Esophagus (tissue), 2 donors: Measurements from ENCODE around the gene CYP27B1. TPM values are rescaled to one million over a fixed set of nuclear protein-coding genes. Genes with fewer than 3 reads are reported as not detected.

Experiments
- H3K27ac ChIP-seq, 2 donors: one replicate each; pipeline ENCODE4 v1.5.1; 2013; ENCODE audit warnings: low read depth in 2 of 2, mild to moderate bottlenecking in 2 of 2, inconsistent platforms in 1 of 2, low read length in 1 of 2, moderate library complexity in 1 of 2
- H3K27me3 ChIP-seq, 2 donors: one replicate each; pipeline ENCODE4 v1.6.1; 2013; ENCODE audit warnings: low read length in 2 of 2, control low read depth in 1 of 2, mild to moderate bottlenecking in 1 of 2; ENCODE audit not compliant: insufficient read depth in 2 of 2, control insufficient read depth in 1 of 2
- H3K36me3 ChIP-seq, 2 donors: one replicate each; pipeline ENCODE4 v1.6.1; 2013; ENCODE audit warnings: low read length in 1 of 2; ENCODE audit not compliant: control insufficient read depth in 2 of 2, insufficient read depth in 2 of 2
- H3K4me1 ChIP-seq, 2 donors: one replicate each; pipeline ENCODE4 v1.6.1; 2013; ENCODE audit warnings: low read length in 1 of 2; ENCODE audit not compliant: control insufficient read depth in 2 of 2, insufficient read depth in 2 of 2
- H3K4me3 ChIP-seq, 2 donors: one replicate each; pipeline ENCODE4 v1.5.1; 2013; ENCODE audit warnings: low read length in 2 of 2, mild to moderate bottlenecking in 2 of 2, low read depth in 1 of 2, moderate library complexity in 1 of 2
- H3K9me3 ChIP-seq, 2 donors: one replicate each; pipeline ENCODE4 v1.6.1; 2013; ENCODE audit warnings: mild to moderate bottlenecking in 2 of 2, low read depth in 1 of 2, low read length in 1 of 2, moderate library complexity in 1 of 2; ENCODE audit not compliant: control insufficient read depth in 2 of 2, insufficient read depth in 1 of 2
- whole genome bisulfite sequencing, 2 donors: extraction: QIAGEN DNeasy Blood & Tissue Kit; methylation state at CpG; one replicate each; pipeline ENCODE4 v1.1.7; 2013; 5-methylcytosine and 5-hydroxymethylcytosine counted together
- polyA plus RNA-seq, 2 donors: library from polyadenylated mRNA; stranded (reverse); fragments of 200-250 nt; gene quantifications; one replicate each; pipeline ENCODE4 v1.2.3, GENCODE V29; 2013
- donor health status: healthy with polysubstance abuse.
- donor health status: Bipolar disorder and iron deficiency.

Gene CYP27B1
- polyA plus RNA-seq, 2 donors: 0.64 to 0.96 TPM

DNA sequence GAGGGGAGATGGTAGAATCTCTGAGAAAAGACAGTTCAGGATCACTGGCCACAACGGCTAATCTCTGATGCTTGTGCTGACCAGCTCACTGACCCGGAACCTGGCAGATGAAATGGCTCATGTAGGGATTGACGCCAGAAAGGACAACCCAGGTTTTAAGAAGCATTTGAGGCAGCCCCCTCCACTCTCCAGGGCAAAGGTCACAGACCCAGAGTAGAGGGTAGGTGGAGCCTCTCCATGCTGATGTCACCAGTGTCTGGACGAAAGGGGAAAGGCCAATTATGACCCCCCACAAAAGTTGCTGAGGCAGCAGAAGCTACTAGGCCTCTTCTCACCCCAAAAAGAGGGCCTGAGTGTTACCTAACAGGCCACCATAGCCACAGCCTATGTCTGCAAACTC is 3.9 kb upstream of the CYP27B1 start:
- Histone ChIP-seq H3K27ac (no peak overlapping the region), H3K4me3 (no peak overlapping the region)

DNA sequence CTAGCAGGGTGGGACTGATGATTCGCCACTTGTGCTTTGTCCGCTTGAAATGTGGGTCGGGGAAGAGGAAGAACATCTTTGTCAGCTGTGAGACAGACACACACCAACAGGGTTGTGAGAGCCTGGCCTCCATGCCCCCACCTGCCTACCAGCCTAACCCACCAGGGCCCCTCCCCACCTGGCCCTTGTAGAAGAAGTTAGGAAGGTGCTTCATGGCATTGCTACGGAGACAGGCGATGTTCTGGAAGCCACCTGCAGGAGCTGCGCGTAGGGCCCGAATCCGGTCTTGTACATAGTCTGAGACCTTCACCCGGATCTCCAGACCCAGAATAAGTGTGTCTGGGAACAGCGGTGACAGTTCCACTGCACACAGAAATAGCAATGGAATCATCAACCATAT is 2.7 kb upstream of the CYP27B1 start:
- WGBS, 2 donors: 95 to 97% methylated on average over 11 of the region's 11 CpGs

More for the DNA sequence above, 3.9 kb upstream of the CYP27B1 start:
- peaks cover 0 to 7% of the 10 kb centered on the region in 2 donors for H3K36me3 ChIP-seq
- H3K9me3 ChIP-seq: no peaks in the 10 kb centered on the region
- 90 to 93% methylated on average over 4 of the region's 4 CpGs for WGBS, 2 donors
- H3K27me3 ChIP-seq: no peaks in the 10 kb centered on the region
- peaks cover 16% of the 10 kb centered on the region in 2 donors for H3K4me1 ChIP-seq

DNA sequence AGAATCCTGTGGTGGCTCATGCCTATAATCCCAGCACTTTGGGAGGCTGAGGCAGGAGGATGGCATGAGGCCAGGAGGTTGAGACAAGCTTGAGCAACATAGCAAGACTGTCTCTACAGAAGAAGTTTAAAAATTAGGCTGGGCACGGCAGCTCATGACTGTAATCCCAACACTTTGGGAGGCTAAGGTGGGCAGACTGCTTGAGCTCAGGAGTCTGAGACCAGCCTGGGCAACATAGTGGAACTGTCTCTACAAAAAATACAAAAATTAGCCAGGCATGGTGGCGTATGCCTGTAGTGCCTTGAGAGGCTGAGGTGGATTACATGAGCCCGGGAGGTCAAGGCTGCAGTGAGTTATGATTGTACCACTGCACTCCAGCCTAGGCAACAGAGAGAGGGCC is 998 bp upstream of the CYP27B1 start:
- WGBS, 2 donors: 94% methylated on average over 3 of the region's 3 CpGs
- H3K4me3 ChIP-seq: no peak overlapping the region
- H3K4me1 ChIP-seq: peaks cover 16 to 27% of the 10 kb centered on the region in 2 donors
- H3K9me3 ChIP-seq: no peaks in the 10 kb centered on the region
- H3K36me3 ChIP-seq: peaks cover 0 to 7% of the 10 kb centered on the region in 2 donors
- no peaks in the 10 kb centered on the region for H3K27me3 ChIP-seq
- no peak overlapping the region for H3K27ac ChIP-seq

More for the DNA sequence above, 2.7 kb upstream of the CYP27B1 start:
- Histone ChIP-seq H3K27me3 (no peaks in the 10 kb centered on the region), H3K27ac (no peak overlapping the region), H3K9me3 (no peaks in the 10 kb centered on the region), H3K36me3 (peaks cover 0 to 7% of the 10 kb centered on the region in 2 donors), H3K4me1 (peaks cover 16 to 26% of the 10 kb centered on the region in 2 donors), H3K4me3 (no peak overlapping the region)

DNA sequence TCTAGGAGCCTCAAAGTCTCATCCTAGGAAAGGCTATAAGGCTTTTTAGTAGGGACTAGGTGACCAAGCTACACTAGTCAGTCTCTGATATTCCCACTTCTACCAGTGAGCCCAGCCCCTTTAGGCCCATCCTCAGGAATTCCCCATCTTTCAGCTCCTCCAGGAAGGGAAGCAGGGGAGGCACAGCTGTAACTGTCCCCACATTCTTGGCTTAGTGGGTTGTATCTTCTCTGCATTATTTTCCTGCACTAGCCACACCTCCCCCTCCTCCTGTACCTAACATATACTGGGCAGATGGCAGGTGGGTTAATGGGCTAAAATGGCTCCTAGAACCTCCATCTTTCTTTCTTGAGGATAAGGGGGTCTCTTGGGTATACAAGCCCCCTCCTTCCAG is 424 bp upstream of the CYP27B1 start:
- H3K9me3 ChIP-seq: no peaks in the 10 kb centered on the region
- H3K4me1 ChIP-seq: peaks cover 16 to 27% of the 10 kb centered on the region in 2 donors
- H3K36me3 ChIP-seq: peaks cover 0 to 7% of the 10 kb centered on the region in 2 donors
- H3K27ac ChIP-seq: no peak overlapping the region
- H3K4me3 ChIP-seq: no peak overlapping the region
- H3K27me3 ChIP-seq: no peaks in the 10 kb centered on the region

DNA sequence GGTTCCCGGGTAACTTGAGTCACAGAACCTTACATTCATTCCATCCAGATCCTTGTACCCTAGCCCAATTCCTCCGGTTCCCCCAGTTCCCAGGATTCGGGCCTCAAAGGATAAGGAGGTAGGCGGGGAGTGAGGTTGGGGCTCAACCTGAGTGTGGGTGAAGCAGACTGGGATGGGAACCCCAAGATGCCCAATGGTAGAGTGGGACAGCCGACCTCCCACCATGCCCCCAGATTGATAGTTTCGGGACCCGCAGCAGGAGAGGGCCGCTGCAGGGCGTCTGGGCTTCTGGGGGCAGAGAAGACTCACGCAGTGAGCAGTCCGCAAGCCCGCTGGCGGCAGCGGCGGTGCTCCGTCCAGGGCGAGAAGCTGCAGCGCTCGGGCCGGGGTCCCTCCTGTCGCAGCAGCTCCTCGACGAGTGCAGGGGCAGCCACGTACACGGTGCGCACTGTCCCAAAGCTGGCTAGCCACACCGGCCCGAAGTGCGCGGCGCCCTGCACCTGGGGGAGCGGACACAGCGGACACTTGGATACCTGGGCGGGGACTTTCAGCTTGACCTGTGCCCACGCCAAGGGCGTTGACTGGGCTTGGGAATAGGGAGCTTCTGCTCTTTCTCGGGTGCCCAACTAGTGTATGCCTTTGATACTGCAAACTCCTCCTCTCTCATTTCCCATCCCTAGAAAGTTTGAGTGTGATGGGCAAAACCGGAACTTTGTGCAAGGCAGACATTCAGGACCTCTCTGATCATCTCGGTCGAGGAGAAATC is 997 bp downstream of the CYP27B1 start:
- H3K4me3 ChIP-seq: peak overlapping the region; percentile 18 to 45
- WGBS, 2 donors: 3% methylated on average over 34 to 40 of the region's 40 CpGs
- no peaks in the 10 kb centered on the region for H3K9me3 ChIP-seq
- peaks cover 0 to 7% of the 10 kb centered on the region in 2 donors for H3K36me3 ChIP-seq
- peaks cover 13 to 22% of the 10 kb centered on the region in 2 donors for H3K4me1 ChIP-seq
- no peaks in the 10 kb centered on the region for H3K27me3 ChIP-seq
- H3K27ac ChIP-seq: no peak overlapping the region

DNA sequence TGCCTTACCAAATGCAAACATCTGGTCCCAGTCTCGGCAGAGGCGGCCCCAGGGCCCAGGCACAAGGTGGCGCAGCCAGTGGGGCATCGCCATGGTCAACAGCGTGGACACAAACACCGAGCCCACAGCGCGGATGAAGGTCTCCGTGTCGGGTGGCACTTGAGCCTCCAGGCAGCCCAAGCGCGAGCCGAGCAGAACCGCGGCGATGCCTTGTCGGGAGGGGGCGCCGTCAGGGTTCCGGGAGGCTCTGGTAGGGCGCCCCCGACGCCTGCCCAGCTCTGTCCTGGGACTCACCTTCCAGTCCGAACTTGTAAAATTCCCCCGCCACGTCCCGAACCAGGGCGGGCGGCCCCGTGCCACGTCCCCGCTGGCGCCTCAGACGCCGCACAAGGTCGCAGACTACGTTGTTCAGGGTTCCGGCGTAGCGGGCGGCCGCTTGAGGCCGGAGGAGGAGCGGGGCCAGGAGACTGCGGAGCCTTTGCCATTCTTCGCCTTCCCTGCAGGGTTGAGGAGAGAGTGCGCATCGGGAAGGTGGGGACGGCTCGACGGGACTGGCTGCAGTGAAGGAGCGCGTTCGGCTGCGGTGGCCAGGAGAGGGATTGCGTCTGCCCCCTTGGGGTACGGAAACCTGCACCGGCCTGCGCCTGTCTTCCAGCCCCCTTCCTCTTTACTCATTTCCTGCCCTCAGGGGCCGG is 1.7 kb downstream of the CYP27B1 start:
- Histone ChIP-seq H3K27me3 (no peaks in the 10 kb centered on the region), H3K4me3 (peak overlapping the region; percentile 42 to 45), H3K27ac (no peak overlapping the region), H3K4me1 (peaks cover 13 to 22% of the 10 kb centered on the region in 2 donors), H3K36me3 (peaks cover 0 to 7% of the 10 kb centered on the region in 2 donors), H3K9me3 (no peaks in the 10 kb centered on the region)
- WGBS, 2 donors: 1% methylated on average over 58 to 60 of the region's 60 CpGs

DNA sequence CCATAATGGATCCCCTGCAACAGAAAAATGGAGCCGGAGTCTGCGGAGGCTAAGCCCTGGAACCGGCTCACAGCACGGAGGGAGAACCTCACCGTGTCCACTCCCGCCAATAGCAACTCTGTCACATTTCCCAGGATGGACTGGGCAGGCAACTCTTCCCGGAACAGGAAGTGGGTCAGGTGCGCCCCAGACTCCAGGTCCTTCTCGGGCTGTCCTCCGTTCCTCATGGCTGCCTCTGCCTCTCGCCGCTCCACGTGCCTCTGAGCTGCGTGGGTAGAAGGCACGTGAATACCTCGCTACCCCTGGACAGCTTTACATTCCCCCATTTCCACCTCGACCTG is 2.2 kb downstream of the CYP27B1 start:
- peak overlapping the region; percentile 42 to 45 for H3K4me3 ChIP-seq
- no peaks in the 10 kb centered on the region for H3K27me3 ChIP-seq
- 17 to 18% methylated on average over 17 of the region's 17 CpGs for WGBS, 2 donors
- peaks cover 0 to 7% of the 10 kb centered on the region in 2 donors for H3K36me3 ChIP-seq
- peaks cover 13 to 22% of the 10 kb centered on the region in 2 donors for H3K4me1 ChIP-seq
- H3K9me3 ChIP-seq: no peaks in the 10 kb centered on the region
- no peak overlapping the region for H3K27ac ChIP-seq

DNA sequence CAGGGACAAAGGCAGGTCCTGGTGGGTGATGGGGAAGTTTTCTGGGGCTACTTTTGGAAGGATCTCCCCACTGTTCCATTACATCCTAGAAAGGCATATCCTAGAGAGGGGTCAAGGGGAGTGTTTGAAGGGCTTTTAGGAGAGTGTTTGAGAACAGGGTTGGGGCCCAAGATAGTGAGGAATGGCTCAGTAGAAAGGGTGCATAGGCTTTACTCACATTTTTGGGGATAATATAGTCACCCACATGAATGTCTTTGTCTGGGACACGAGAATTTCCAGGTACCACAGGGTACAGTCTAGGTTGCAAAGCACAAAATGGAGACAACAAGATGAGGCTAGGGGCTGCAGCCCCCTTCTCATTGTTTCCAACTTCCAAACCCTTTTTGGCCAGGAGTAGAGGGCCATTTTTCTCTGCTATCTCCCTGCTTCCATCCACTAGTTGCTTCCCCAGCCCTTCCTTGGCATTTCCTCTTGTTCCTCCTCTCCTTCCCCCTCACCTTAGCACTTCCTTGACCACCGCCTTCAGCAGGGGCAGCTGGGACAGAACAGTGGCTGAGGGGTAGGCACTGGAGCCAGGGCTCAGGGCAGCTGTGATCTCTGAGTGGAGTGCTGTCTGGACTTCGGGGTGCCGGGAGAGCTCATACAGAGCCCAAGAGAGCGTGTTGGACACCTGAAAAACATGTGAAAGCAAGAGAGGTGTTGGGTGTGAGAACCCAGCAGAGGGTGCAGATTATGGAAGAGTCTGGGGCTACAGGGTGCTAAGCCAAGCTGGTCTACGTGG is 2.8 kb downstream of the CYP27B1 start:
- H3K36me3 ChIP-seq: peaks cover 0 to 4% of the 10 kb centered on the region in 2 donors
- no peaks in the 10 kb centered on the region for H3K9me3 ChIP-seq
- H3K27me3 ChIP-seq: no peaks in the 10 kb centered on the region
- peaks cover 13 to 22% of the 10 kb centered on the region in 2 donors for H3K4me1 ChIP-seq
- no peak overlapping the region for H3K27ac ChIP-seq
- H3K4me3 ChIP-seq: no peak overlapping the region
- WGBS, 2 donors: 77 to 81% methylated on average over 6 of the region's 6 CpGs

DNA sequence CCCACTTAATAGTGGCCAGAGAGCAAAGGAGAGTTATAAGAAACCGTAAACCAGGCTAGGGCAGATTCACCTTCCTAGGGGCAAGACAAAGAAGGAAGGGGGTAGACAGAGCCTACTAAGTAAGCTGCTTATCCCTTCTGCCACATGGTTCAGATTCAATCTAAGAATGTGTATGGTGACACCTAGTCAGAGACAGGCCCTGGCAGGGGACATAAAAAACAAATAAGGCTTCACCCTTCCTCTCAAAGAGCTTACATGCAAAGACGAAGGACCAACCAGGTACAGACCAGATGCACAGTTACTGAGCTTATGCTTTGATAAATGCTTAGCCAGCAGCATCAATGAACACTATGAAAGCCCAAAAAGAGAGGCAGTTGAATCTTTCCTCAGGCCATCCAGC is 4.4 kb downstream of the CYP27B1 start:
- no peak overlapping the region for H3K27ac ChIP-seq
- H3K4me1 ChIP-seq: peaks cover 13 to 22% of the 10 kb centered on the region in 2 donors
- H3K36me3 ChIP-seq: peaks cover 0 to 10% of the 10 kb centered on the region in 2 donors
- H3K9me3 ChIP-seq: no peaks in the 10 kb centered on the region
- 90 to 91% methylated on average over 2 of the region's 2 CpGs for WGBS, 2 donors
- H3K4me3 ChIP-seq: no peak overlapping the region
- no peaks in the 10 kb centered on the region for H3K27me3 ChIP-seq
